Measurements from ENCODE around the gene AOC2.

DNA sequence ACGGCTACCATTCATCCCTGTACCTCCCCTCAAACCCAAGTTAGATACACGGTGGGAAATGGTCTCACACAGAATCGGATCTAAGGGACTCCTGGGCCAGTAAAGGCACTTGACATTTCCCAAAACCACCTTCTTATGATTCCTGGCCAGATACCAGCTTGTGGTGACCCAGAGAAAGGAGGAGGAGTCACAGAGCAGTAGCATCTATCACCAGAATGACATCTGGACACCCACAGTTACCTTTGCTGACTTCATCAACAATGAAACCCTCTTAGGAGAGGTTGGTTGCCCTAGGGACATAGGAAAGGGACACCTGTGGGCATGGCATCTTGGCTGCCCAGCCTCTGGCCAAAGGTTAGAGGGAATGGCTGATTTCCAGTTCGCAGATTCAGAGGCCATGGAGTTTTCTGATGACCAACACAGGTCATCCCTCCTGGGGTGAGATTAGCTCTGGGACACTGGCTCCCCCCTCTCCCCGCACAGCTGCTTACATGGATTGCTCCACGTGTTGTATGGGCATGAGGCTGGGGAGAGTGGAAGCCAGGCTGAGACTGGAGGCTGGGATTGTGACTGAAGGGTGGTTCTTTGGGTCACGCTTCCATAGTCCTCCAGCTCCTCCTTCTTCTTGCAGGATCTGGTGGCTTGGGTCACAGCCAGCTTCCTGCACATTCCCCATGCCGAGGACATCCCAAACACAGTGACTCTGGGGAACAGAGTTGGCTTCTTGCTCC is 5.2 kb downstream of the AOC2 start:
- TF ChIP-seq, protein P1, sequence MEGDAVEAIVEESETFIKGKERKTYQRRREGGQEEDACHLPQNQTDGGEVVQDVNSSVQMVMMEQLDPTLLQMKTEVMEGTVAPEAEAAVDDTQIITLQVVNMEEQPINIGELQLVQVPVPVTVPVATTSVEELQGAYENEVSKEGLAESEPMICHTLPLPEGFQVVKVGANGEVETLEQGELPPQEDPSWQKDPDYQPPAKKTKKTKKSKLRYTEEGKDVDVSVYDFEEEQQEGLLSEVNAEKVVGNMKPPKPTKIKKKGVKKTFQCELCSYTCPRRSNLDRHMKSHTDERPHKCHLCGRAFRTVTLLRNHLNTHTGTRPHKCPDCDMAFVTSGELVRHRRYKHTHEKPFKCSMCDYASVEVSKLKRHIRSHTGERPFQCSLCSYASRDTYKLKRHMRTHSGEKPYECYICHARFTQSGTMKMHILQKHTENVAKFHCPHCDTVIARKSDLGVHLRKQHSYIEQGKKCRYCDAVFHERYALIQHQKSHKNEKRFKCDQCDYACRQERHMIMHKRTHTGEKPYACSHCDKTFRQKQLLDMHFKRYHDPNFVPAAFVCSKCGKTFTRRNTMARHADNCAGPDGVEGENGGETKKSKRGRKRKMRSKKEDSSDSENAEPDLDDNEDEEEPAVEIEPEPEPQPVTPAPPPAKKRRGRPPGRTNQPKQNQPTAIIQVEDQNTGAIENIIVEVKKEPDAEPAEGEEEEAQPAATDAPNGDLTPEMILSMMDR (IDR thresholded peaks at IDR 0.05): no peak
- TF ChIP-seq POLR2A (IDR thresholded peaks at IDR 0.05): no peak
